HL-60 (cell line): ENCODE measurements around the gene NCL.

Source experiments
- GABPA ChIP-seq: IDR thresholded peaks from 2 replicates; pipeline ENCODE4 v1.6.1; 2012; ENCODE audit warnings: low read depth
- POLR2AphosphoS5 ChIP-seq: IDR thresholded peaks from 2 replicates; pipeline ENCODE4 v1.6.1; 2012; ENCODE audit warnings: low read depth
- TF ChIP-seq, protein P1 (sequence below): IDR thresholded peaks from one replicate; pipeline ENCODE4 v1.5.1; 2011; ENCODE audit warnings: low read length, control low read depth, inconsistent platforms; ENCODE audit not compliant: insufficient read depth
- TF ChIP-seq, protein P2 (sequence below): IDR thresholded peaks from 2 replicates; pipeline ENCODE4 v1.6.1; 2012; ENCODE audit warnings: low read depth; ENCODE audit not compliant: insufficient replicate concordance

DNA sequence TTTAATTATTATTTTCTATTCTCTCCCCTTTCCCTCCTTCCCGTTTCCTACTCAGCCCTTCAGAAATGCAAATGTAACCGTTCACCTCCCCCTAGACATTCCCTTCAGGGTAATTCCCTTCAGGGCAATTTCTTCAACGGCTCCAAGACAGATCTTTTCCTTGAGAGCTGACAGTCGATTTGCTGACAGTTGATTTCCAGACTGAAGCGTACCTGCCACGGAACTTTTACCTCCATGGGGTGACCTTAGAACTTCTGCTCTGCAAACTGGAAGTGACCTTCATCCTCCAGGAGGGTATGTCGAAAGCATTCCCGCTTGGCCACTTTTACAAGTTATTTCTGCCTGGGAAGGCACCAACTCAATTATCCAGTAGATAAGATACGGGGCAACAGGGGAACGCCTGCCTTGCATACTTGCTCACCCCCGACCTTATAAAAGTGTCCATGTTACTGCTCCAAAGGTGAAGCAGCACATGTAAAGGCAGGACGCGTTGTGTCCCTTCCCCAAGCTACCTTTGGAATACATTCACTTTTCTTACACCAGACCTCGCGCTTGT is 50.3 kb downstream of the NCL start:
- no peak for TF ChIP-seq POLR2AphosphoS5
- TF ChIP-seq, protein P1, sequence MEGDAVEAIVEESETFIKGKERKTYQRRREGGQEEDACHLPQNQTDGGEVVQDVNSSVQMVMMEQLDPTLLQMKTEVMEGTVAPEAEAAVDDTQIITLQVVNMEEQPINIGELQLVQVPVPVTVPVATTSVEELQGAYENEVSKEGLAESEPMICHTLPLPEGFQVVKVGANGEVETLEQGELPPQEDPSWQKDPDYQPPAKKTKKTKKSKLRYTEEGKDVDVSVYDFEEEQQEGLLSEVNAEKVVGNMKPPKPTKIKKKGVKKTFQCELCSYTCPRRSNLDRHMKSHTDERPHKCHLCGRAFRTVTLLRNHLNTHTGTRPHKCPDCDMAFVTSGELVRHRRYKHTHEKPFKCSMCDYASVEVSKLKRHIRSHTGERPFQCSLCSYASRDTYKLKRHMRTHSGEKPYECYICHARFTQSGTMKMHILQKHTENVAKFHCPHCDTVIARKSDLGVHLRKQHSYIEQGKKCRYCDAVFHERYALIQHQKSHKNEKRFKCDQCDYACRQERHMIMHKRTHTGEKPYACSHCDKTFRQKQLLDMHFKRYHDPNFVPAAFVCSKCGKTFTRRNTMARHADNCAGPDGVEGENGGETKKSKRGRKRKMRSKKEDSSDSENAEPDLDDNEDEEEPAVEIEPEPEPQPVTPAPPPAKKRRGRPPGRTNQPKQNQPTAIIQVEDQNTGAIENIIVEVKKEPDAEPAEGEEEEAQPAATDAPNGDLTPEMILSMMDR, result no peak
- TF ChIP-seq, protein P2, sequence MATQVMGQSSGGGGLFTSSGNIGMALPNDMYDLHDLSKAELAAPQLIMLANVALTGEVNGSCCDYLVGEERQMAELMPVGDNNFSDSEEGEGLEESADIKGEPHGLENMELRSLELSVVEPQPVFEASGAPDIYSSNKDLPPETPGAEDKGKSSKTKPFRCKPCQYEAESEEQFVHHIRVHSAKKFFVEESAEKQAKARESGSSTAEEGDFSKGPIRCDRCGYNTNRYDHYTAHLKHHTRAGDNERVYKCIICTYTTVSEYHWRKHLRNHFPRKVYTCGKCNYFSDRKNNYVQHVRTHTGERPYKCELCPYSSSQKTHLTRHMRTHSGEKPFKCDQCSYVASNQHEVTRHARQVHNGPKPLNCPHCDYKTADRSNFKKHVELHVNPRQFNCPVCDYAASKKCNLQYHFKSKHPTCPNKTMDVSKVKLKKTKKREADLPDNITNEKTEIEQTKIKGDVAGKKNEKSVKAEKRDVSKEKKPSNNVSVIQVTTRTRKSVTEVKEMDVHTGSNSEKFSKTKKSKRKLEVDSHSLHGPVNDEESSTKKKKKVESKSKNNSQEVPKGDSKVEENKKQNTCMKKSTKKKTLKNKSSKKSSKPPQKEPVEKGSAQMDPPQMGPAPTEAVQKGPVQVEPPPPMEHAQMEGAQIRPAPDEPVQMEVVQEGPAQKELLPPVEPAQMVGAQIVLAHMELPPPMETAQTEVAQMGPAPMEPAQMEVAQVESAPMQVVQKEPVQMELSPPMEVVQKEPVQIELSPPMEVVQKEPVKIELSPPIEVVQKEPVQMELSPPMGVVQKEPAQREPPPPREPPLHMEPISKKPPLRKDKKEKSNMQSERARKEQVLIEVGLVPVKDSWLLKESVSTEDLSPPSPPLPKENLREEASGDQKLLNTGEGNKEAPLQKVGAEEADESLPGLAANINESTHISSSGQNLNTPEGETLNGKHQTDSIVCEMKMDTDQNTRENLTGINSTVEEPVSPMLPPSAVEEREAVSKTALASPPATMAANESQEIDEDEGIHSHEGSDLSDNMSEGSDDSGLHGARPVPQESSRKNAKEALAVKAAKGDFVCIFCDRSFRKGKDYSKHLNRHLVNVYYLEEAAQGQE, result no peak
- no peak for TF ChIP-seq GABPA
